Islet precursor cell (in vitro differentiated cells): ENCODE measurements around the gene ADORA2A.
A peak's percentile ranks its signal among the peaks of the same experiment; 100 is the strongest.

ENCODE experiments used
- DNase-seq: peaks from one replicate; pipeline ENCODE4 v3.0.0-alpha.2; 2018

Gene ADORA2A

GRCh38 chr22:24419475-24419850 lies 7.9 kb upstream of the ADORA2A start:
- no peak for DNase-seq

- DNase-seq: no peak
Measured at GRCh38 chr22:24420072-24420976, 7.1 kb upstream of the ADORA2A start.

GRCh38 chr22:24420977-24421343 lies 6.4 kb upstream of the ADORA2A start:
- DNase-seq: no peak

- peak; percentile 82 for DNase-seq
Measured at GRCh38 chr22:24421428-24421931, 5.9 kb upstream of the ADORA2A start.

GRCh38 chr22:24422102-24422665 lies 5.2 kb upstream of the ADORA2A start:
- no peak for DNase-seq

- DNase-seq: peak; percentile 67
Measured at GRCh38 chr22:24423519-24424000, 3.8 kb upstream of the ADORA2A start.

GRCh38 chr22:24424001-24424900 lies 3.1 kb upstream of the ADORA2A start:
- DNase-seq: no peak

GRCh38 chr22:24424901-24425775 lies 2.3 kb upstream of the ADORA2A start:
- no peak for DNase-seq

- DNase-seq: no peak
Measured at GRCh38 chr22:24426436-24426835, 963 bp upstream of the ADORA2A start.

GRCh38 chr22:24426851-24427499 lies 424 bp upstream of the ADORA2A start:
- DNase-seq: no peak

GRCh38 chr22:24428751-24429410 lies 1.5 kb downstream of the ADORA2A start:
- DNase-seq: no peak

GRCh38 chr22:24429411-24430365 lies 2.3 kb downstream of the ADORA2A start:
- no peak for DNase-seq

- no peak for DNase-seq
Measured at GRCh38 chr22:24430431-24431308, 3.3 kb downstream of the ADORA2A start.

- no peak for DNase-seq
Measured at GRCh38 chr22:24431309-24432034, 4.1 kb downstream of the ADORA2A start.

- DNase-seq: no peak
Measured at GRCh38 chr22:24432059-24432853, 4.9 kb downstream of the ADORA2A start.

GRCh38 chr22:24433001-24433827 lies 5.8 kb downstream of the ADORA2A start:
- no peak for DNase-seq
